Left forelimb (tissue), 1 donor: ENCODE results near the gene PKN1.

ENCODE experiments used
- DNase-seq: peaks from one replicate; pipeline ENCODE4 v3.0.0-alpha.2; 2018; ENCODE audit warnings: low spot score

PKN1 gene

DNA sequence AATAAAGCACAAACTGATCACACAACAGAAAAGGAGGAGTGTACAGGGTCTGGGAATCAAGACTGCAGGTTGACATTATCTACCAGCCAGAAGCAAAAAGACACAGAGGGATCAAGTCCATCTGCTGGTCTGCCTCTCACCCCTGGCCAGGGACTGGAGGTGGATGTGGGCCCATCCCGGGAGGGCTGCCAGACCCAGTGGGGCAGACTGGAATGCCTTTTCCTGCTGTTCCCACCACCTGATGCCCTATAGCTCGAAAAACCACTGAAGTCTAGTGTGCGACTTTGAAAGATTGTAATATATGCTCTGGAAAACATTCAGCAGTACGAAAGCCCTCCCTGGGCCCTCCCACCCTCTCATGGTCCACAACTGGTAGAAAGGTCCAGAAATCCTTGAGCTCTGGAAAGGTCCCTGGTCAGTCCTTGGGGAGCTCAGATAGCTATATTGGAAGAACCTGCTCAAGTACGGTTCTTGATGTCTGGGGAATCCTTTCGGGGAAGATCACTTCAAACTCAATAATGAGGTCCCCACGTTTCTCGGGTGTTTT, 82.5 kb downstream of the PKN1 start:
- DNase-seq = no peak

DNA sequence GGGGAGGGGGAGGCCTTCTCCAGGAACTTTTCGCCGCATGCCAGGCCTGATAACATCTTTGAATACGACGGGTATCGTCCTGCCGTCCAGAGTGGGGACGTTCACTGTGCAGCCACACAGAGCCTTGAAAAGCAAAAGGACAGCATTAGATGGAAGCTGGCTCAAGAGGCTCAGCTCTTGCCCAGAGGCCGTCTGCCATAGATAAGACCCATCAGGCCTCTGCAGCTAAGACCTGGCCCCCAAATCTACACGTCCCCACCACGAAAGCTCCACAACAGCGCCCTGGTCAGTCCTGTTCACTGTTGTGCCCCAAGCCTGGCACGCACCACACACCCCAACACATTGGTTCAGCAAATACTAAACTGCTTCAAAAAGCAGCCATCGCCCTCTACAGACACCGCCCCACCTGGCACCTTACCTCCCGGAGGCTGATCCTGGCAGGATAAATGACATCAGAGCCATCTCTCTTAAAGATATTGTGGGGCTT, 83.0 kb downstream of the PKN1 start:
- no peak for DNase-seq

DNA sequence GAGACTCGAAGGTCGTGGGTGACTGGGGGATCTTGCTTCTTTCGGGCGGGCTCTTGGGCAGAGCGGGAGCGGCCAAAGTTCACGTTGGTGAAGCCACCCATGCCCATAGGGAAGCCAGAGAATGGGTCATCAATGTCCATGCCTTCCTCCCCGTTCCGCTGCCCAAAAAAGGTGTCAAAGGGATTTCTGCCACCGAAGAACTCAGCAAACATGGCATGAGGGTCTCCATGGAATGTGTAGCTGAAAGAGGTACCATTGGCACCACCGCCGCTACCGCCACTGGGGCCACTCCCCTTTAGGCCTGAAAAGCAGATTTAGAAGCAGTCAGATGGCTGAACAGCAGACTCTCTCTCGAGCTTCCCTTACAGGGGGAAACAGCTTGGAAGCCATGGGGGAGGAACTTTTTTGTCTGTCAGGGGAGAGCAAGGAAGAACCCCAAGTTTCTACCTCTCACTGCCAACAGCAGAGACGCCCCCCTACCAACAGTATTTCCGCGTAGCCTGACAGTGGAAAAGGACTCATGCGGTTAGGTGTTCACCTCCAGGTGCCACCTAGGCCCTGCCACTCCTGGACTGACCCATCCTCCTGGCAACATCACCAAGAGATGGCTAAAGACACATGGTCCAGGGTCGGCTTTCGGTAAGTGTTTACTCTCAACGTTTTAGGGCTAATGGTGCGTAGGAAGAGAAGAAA, 83.8 kb downstream of the PKN1 start:
- no peak for DNase-seq

GRCh38 chr19:14517446-14517839, 84.3 kb downstream of the PKN1 start:
- no peak for DNase-seq

DNA sequence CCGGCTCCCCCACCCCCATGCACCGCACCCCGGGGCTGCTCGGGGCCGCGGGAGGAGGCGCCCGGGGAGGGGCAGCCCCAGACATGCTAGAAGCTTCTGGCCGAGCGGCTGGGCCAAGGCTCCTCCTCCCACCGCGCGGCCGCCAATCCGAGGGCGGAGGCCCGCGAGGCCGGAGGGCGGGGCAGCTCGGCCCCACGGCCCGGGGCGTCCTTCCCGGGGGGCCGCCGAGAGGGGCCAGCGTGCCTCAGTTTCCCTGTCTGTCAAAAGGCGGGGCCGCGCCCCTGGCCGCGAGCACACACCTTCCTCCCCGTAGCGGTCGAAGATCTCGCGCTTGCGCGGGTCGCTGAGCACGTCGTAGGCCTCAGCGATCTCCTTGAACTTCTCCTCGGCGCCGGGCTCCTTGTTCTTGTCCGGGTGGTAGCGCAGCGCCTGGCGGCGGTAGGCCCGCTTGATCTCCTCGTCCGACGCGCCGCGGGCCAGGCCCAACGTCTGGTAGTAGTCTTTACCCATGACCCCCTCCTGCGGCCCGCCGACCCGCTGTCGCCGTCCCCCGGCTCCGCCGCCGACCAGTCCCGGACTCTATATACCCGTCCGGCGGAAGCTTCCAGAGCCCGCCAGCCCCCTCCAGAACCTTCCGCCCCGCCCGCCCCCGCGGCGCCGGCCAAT, 84.9 kb downstream of the PKN1 start, which contains the start of gene DNAJB1:
Gene DNAJB1 (minus strand): TSS at position 558 of the 666 bp plus-strand sequence. CDS start 48 bp downstream, at position 510.
- peak; percentile 99 for DNase-seq

DNA sequence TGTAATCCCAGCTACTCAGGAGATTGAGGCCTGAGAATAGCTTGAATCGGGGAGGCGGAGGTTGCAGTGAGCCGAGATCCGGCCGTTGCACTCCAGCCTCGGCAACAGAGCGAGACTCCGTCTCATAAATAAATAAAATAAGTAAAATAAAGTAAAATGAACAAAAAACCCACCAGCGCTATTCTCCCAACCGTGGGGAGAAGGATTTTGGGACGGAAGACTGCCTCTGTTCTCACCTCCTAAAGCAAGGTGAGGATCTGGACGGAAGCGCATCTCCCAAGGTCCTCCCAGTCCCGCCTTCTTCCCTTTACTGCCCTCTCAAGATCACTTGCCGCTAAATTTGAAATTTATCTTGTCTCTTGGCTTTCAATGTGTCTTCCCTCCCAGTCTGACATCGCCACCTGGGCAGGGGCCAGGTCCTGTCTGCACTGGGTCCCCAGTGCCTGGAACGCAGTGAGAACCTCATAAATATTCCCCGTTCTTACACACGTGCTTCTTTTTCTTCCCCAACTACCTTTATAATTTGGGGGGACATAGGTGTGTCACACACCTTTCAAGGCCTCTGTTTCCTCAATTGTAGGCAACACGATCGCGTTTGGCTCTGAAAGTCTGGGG, 86.2 kb downstream of the PKN1 start:
- DNase-seq = no peak

DNA sequence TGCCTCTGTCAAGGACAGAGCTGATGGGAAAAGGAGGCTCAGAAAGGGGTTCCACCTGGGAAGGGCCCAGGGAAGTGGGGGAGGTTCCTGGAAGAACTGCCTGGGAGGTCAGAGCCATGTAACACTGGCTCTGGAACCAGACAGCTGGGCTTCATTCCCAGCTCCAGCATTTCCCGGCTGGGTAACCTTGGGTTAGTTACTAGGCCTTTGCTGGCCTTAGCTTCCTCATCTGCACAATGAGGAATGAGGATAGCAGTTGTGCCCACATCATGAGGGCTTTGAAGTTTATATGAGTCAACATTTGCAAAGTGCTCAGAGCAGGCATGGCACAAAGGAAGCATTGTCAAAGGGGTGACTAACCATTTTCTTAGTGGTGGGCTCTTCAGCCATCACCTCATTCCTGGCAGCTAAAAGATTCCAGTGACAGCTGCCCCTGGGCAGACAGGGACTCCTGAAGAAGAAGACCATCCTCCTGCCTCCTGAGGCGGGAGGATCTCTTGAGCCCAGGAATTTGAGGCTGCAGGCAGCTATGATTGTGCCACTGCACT, 86.8 kb downstream of the PKN1 start:
- DNase-seq = no peak

DNA sequence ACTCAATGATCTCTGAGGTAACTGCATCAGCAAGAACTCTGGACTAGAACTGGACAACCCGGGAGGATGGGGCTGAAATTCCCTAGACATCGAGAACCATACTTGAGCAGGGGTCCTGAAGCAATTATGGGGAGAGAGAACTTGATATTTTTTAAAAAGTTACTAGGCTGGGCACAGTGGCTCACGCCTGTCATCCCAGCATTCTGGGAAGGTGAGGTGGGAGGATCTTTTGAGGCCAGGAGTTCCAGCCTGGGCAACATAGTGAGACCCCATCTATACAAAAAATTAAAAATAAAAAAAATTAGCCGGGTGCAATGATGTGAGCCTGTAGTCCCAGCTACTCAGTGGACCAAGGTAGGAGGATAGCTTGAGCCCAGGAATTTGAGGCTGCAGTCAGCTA, 87.4 kb downstream of the PKN1 start:
- DNase-seq = no peak
